Fibroblast of skin of abdomen (primary cell): ENCODE data around the gene SPAG16.
"Not testable (repeated sequence)": the region's sequence is repeated elsewhere in the genome, so short reads cannot be mapped to it uniquely, and the experiment has no call there.

Experiments used
- DNase-seq: peaks from one replicate; pipeline ENCODE4 v3.0.0-alpha.2; 2013

The SPAG16 gene

GRCh38 chr2:213710164-213710563 lies 425.9 kb downstream of the SPAG16 start:
- no peak for DNase-seq

- not testable (repeated sequence) for DNase-seq
Observed at GRCh38 chr2:213718411-213718810, 434.1 kb downstream of the SPAG16 start.

DNA sequence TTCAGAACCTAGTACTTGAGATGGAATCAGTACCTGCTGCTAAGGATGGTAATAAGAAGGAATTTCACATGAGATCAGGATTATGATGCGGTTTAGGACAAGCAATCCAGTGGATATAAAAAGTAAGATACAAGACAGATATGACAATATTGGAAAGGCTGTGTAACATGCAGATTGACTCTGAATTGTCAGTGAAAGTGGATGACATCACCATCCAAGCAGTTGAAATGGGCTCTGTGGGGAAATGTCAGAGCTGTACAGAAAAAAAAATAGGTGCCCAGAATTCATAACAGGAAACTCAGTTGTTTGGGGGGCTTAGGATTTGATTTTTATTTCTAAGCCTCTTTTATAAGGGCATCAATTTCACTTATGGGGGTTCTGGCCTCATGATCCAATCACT lies 438.3 kb downstream of the SPAG16 start:
- no peak for DNase-seq

GRCh38 chr2:213723041-213723560 lies 438.8 kb downstream of the SPAG16 start:
- DNase-seq: no peak

GRCh38 chr2:213723707-213724106 lies 439.4 kb downstream of the SPAG16 start:
- no peak for DNase-seq

DNA sequence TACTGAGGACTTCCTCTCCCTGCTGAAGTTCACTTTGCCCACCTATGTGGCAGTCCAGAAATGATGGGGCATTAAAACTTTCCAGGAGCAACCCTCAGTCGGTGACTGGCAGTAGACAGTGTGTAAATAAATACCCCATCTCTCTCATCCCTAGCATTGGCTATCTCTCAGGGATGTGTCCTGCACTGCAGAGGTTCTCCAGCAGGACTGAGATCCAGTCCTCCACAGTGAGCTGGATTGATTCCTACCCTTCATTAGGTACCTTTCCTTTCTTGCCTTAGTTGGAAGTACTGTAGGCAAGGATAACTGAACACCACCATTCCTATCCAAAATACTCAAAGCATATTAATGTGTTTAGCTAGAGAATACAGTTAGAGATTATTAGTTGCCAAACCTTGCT lies 441.8 kb downstream of the SPAG16 start:
- DNase-seq: no peak

DNA sequence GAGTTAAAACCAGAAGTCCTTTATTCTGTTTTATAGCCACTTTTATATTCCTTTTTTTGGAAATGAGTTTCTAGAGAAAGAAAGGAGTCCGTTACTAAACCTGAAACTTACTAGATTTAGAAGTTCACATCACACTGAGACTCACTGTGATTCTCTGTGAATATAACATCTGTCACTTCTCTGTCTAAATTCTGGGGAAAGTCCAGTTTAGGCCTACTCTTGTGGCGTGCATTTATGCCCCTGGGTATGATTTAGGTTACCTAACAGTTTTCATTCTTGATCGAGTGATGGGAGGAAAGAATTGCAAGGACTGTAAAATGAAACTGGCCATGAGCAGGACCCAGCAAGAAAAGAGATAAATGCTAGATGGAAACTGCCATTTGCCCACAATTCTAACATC lies 449.6 kb downstream of the SPAG16 start:
- DNase-seq: no peak

DNA sequence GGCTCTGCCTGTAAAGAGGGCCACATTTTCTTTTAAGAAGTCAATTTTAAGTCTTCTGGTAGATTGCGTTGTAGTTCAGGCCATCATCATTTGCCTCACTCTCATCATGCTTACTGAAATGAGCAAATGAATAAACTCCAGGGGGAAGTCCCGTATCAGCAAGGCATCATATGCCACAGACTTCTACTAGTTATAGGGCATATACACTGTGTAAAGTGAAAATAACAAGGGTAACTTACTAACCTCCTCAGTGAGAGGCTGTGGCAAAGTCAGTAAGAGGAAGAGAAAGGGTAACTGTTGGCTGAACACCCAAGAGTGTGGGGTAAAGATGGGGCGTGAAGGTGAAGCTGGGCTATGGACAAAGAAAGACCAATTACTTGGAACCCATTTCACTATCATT lies 456.2 kb downstream of the SPAG16 start:
- no peak for DNase-seq

GRCh38 chr2:213751446-213751845 lies 467.2 kb downstream of the SPAG16 start:
- DNase-seq: no peak

DNA sequence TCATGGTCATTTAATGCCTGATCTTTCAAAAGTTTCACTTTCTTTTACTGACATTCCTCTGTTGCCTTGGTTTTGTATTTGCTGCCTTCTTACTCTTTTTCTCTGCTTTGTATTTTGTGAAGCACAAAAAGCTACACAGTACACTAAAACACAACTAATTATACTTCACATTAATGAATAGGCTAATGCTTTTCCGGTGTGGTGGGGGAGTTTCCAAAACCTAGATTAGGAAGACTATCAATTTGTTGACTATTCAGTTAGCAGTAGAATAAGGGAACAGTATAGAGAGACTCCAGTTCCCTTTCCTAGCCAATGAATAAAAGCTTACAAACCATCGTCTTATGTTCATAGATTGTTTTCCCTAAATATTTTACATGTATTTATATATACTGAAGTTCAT lies 468.3 kb downstream of the SPAG16 start:
- no peak for DNase-seq

- no peak for DNase-seq
Observed at GRCh38 chr2:213757525-213757924, 473.3 kb downstream of the SPAG16 start.

DNA sequence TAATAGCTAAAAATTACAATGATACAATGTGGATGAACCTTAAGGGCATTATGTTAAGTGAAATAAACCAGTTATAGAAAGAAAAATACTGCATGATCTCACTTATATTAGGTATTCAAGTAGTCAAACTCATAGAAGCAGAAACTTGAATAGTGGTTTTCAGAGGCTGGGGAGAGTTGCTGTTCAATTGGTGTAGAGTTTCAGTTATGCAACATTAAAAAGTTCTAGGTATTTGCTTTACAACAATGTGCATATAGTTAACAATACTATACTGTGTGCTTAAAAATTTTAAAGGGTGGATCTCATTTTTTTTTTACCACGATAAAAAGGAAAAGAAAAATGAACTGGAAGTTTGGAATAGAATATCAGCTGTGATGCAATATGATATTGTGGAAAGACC lies 479.1 kb downstream of the SPAG16 start:
- no peak for DNase-seq

DNA sequence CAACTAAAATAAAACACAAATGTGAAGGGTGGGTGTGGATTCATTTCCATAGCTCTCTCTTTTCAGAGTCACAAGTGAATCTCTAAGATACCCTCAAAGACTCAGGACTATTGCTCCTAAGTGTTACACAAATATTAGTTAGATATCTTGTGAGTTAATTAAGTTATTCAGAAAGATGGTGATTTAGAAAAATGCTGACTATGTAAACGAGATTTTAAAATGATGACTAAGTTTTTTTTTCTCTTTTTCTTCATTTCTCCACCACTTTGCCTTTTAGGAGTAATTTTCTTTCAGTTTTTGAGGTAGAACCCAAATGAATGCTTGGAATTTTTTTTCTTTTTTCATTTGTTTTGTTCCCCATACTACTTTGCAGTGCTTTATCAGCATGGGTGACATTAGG lies 479.7 kb downstream of the SPAG16 start:
- no peak for DNase-seq

DNA sequence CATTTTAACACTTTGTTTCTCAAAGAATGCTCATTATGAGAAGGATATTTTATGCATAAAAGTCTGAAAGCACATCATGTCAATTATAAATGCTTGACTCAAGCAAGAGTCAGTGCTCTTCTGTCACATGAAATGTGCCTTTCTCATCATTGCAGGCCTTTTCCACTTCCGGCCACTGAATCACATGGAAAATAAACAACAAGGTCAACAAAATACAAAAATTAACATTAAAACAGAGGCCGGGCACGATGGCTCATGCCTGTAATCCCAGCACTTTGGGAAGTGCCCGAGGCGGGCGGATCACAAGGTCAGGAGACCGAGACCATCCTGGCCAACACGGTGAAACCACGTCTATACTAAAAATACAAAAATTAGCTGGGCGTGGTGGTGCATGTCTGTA lies 480.6 kb downstream of the SPAG16 start:
- no peak for DNase-seq

DNA sequence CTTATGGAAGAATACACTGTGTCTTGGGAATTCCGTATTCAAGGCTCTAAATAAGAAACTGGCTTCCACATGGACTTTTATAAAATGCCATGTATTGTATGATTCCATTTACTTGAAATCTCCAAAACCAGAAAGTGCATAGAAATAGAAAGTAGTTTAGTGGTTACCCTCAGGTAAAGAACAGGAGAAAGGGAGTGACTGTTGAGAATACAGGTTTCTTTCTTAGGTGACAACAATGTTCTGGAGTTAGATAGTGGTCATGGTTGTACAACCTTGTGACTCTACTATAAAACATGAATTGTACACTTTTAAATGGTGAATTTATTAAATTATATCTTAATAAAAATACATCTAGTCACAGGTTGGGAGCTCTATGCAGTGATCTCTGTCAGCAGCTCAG lies 481.8 kb downstream of the SPAG16 start:
- no peak for DNase-seq

DNA sequence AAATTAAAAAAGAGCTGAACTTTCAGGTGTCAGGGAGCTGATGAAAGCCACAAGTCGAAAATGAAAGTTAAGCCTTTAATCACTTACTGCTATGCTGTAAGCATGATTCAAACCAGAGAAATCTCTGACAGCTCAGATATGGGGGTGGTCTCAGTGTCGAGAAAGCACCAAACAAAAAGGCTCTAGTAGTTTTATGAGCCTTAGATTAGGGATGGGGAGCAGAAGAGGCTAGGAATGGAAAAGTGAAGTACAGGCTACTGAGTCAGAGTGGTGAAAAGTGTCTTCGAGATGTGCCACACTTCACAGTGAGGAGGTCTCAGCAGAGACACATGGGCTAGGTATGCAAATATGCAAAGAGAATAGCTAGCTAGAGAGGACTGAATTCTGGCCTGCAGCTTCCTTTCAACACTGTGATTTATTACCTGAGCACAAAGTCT lies 482.2 kb downstream of the SPAG16 start:
- DNase-seq: peak; percentile 35

DNA sequence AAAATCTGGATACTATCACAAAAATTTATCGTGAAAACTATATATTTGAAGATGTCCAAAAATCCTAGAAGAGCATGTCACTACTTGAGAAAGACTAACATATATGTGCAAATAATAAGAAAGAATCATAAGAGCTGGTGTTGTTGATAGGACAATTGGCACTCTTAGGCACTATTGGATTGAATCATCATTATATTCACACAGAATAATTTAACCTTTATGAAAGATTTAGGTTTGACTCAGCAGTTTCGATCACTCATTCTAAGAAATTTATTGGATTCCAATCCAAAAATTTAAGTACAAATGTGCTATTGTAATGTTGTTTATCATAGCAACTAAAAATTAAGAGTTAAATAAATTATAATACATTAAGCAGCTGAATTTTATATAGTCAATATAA lies 503.6 kb downstream of the SPAG16 start:
- DNase-seq: no peak

DNA sequence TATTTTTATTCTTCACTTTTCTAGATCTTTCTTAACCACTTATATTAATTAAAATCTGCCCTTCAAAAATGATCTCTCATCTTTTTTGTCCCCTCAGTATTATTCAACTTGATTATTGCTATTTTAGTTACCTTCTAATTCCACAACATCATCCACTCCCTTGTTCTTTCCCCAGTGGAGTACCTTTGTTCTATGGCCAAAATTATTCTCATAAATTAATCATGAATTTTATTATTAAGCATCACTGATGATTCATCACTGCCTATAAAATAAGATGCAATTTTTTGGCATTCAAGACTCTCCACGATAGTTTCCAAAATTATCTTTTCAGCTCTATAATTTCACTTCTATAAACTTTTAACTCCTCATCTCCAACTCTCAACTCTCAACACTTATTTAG lies 505.7 kb downstream of the SPAG16 start:
- no peak for DNase-seq

GRCh38 chr2:213792045-213792444 lies 507.8 kb downstream of the SPAG16 start:
- DNase-seq: no peak

- peak; percentile 18 for DNase-seq
Observed at GRCh38 chr2:213806125-213806726, 522.0 kb downstream of the SPAG16 start.

GRCh38 chr2:213816583-213816982 lies 532.3 kb downstream of the SPAG16 start:
- DNase-seq: no peak

GRCh38 chr2:213818436-213818835 lies 534.2 kb downstream of the SPAG16 start:
- peak; percentile 8 for DNase-seq

DNA sequence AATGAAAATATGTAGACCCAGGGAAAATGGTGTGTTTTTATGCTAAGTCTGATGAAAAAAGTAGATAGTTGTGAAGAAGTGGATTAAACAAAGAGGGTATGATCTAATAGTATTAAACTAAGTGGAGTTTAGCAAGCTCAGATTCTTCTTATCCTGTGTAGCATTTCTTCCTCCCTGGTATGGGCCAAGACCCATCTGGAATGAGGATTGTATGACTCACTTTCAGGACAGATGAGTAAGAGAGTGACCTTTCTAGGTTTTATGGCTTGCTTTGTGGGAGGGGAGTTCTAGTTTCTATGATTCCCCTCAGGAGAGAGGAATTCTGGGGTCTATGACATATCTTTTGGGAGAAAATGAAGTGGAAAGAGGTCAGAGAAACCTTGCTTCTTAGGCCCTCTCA lies 550.1 kb downstream of the SPAG16 start:
- peak; percentile 72 for DNase-seq

GRCh38 chr2:213834746-213835145 lies 550.5 kb downstream of the SPAG16 start:
- peak; percentile 26 for DNase-seq

DNA sequence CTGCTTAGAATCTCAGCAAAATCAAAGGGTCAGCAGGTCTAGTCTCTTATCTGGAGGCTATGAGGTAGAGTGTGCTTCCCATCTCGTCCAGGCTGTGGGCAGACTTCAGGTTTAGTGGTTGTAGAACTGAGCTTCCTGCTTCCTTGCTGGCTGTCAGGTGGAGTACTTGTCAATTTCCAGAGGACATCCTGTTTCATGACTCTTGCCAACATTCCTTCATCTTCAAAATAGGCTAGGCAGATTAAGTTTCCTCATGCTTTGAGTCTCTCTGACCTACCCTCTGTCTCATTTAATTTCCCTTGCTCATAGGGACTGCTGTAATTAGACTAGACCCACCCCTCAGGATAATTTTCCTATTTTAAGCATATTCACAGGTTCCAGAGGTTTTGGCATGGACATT lies 562.6 kb downstream of the SPAG16 start:
- peak; percentile 2 for DNase-seq
